ENCODE data around the gene CCDC201.
"Not testable (repeated sequence)": the region's sequence is repeated elsewhere in the genome, so short reads cannot be mapped to it uniquely, and the experiment has no call there.

Gene CCDC201

DNA sequence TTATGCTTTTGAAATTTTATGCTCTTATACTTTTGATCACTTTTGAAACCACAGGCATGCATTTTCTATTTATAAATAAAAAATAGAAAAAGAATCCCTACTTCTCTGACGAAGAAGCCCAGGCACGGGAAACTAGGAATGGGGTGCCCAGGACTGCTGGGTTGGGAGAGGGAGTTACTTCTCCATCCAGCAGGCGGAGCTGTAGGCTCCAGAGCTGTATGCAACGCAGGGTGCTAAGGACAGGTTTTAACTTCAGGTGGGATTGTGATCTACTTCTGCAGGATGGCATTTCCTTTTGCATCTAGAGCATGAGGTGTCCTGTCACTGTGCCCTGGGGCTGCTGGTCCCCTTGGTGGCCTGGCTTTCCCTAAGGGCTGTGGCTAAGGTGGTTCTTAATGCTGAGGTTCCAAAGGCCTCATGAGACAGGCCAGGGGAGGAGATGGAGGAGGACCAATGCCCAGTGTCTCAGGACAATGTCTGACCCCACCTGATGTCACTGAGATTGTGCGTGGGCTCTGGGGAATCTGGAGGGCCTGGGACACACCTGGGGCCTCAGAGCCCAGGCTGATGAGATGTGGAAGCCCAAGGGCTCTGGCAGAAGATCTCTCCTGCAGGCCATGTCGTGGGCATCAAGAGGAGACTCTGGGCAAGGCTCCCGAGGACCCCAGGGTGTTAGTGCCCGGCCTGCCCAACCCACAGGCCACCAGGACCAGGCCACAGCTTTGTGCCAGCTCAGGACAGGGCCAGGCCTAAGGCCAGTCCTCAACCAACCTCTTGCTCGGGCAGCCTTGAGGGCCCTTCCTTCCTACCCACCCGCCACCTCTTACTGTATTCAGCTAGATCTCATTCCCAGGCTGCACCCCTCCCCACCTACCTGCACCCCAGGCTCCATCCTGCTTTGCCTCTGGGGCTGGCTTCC, 507 bp downstream of the CCDC201 start:
- DNase-seq, result no peak

DNA sequence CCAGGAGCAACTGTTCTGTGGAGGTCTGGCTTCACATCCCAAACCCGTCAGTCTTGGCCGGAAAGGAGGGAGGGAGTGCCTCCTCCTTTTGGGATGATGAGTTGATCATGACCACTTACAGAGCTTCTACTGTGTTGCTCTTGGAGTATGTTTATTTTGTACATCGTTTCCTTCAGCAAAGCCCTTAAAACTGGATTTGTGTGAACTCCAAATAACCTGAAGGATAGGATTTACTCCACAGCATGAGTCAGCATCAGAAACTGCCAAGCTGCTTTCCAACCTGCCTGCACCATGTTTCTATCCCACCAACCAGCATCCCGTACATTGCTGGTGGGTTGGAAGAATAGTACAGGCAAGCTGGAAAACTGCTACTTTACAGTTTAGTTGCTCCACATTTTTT, 3.5 kb downstream of the CCDC201 start:
- DNase-seq, result no peak

DNA sequence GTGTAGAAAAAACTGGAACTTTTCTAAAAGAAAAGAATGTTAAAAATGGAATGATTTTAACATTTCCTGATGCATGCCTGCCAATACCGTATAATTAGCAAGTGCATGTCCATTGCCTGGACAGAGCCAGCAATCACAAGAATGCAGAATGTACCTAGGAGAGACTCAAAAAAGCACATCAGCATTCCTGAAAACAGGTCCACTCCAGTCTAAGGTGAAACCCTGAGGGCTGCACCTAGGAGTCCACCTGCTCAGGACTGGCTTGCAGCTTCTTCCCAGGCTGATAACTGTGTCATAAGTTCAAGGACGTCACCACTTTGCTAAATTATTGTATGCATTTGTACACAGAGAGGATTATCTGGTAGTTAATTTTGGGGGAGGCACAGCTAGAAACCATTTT, 5.4 kb downstream of the CCDC201 start:
- DNase-seq, result no peak

DNA sequence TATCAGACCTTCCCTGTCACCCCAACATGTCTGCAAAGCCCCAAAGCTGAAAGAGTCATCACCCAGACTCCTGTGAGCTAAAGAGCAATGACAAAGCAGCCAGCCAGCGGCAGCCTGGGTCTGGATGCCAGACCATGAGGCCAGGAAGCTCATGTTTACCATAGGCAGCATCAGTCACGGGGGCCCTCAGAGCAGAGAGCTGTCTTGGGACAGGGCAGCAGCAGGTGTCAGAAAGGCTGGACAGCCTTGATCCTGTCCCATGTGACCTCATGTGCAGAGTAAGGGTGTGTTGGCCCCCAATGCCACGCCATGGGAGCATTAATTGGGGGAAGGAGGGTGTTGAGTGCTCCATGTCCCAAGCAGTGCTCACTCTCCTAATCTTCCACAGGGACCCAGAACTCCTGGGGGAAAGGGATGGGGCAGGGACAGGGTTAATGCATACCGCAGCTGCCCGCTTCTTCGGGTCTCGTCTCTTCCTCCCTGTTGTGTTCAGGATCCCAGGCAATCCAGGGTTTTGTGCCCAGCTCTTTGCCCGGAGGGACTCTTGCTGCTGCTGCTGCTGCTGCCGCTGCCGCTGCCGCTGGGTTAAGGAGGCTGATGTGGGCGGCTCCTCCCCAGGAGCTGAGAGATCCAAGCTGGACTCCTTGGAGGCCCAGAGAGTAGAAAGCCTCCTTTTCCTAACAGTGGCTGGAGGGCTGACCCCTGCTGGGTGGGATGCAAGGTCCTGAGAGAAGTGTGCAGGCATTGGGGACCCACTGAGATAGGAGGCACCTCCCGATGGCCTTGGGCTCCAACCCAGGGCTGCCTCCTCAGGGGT, 7.1 kb downstream of the CCDC201 start:
- no peak for DNase-seq

DNA sequence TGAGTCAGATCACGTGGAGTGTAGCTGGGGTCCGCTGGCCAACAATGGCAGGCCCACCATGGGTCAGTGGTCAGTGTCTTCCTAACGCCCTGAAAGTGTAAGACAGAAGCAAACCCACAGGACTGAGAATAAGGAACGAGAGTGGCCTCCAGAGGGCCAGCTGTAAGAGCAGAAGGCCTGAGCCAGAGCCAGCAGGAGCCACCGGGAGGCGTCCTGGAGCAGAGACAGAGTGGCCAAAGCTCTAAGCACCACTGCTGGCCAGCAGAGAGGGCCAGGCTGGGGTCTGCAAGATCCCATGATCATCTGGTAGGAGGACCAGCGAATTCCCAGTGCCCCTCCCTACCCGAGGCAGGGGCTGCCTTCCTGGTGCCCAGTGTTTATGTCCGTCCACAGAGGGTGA, 9.2 kb downstream of the CCDC201 start:
- DNase-seq, result no peak

DNA sequence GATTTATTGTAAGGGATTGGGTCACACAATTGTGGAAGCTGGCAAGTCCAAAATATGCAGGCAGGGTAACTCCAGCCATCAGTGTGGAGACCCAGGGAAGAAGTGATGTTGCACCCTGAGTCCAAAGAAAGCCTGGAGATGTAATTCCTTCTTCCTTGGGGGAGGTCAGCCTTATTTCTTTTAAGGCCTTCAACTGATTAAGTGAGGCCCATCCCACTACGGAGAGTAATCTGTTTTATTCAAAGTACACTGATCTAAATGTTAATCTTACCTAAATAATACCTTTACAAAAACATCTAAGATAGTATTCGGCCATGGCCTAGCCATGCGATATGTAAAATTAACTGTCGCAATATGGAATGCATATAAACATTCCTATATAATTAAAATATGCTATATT, 16.0 kb downstream of the CCDC201 start:
- not testable (repeated sequence) for DNase-seq

DNA sequence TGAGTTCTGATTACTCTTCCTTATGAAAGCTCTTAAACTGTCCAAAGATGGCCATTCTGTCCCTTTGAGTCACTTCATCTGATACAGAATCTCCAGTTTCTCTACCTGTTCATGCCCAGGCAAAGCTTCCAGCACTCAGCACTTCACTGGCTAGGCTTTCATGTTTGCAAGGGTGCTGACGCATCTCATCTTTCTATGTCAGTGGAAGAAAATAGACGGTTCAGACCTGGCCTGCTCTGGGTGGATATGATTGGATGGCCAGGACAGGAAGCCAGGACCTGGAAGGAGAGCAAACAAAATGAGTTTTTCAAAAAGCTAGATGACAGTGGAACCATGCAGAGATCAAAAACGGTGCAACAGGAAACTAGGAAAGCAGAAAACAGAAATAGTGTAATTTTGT, 17.2 kb downstream of the CCDC201 start:
- not testable (repeated sequence) for DNase-seq

DNA sequence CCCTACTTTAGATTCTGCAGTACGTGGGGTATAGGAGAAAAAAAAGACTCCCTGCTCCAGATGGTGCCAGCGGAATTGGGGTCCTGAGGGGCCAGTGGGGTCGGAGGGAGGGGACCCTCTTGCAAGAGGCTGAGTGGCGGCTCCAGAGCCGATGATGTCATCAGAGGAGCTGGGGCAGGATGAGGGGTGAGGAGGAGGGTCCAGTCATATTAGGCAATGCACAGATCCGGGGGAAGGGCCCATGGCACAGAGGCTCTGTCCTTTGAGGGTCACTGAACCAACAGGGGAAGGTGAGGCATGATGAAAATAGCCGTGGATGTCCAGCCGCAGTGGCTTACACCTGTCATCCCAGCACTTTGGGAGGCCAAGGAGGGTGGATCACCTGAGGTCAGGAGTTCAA, 19.4 kb downstream of the CCDC201 start:
- not testable (repeated sequence) for DNase-seq

DNA sequence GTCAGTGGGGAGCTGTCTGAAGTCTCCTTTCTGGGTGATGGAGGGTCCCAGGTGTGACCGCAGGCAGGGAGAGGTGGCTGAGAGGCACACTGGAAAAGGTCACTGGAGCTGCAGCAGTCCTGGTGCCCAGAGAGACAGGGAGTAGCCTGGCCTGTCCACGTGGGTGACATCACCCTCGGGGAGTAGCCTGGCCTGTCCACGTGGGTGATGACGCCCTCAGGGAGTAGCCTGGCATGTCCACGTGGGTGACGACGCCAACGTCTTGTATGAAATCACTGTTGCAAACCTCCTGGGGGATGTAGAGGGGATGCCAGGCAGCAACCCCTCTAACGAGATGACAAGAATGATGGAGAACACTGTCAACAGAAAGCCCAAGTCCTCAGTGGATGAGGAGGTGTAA, 19.9 kb downstream of the CCDC201 start:
- not testable (repeated sequence) for DNase-seq

DNA sequence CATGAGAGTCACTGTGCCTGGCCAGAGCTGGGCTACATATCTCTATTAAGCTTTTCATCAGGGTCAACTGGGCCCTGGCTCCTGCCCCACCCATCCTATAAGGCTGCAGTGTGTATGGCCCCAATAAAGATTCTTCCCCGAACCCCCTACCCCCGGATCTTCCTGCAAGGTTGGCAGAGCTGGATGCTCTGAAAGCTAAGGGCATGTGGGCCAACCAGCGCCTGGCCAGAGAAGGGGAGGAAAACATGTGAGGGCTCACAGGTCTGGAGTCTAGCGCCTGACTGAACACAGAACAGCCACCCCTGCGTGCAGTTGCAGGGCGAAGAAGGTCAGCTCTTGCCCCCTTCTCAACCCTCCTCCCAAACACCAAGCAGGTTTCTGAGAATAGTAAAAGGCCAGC, 24.1 kb downstream of the CCDC201 start:
- not testable (repeated sequence) for DNase-seq

DNA sequence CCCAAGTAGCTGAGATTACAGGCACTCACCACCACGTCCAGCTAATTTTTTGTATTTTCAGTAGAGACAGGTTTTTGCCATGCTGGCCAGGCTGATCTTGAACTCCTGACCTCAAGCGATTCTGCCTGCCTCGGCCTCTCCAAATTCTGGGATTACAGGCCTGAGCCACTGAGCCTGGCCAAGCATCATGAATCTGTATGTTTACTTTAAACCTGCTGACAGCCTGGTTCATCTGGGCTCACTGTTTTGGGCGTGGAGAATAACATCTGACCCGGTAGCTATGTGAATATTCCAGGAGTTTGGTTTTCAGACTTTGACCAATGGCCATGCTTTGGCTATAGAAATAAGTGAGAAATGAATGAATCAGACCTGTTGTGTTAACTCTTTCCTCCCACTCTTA, 26.3 kb downstream of the CCDC201 start:
- not testable (repeated sequence) for DNase-seq

DNA sequence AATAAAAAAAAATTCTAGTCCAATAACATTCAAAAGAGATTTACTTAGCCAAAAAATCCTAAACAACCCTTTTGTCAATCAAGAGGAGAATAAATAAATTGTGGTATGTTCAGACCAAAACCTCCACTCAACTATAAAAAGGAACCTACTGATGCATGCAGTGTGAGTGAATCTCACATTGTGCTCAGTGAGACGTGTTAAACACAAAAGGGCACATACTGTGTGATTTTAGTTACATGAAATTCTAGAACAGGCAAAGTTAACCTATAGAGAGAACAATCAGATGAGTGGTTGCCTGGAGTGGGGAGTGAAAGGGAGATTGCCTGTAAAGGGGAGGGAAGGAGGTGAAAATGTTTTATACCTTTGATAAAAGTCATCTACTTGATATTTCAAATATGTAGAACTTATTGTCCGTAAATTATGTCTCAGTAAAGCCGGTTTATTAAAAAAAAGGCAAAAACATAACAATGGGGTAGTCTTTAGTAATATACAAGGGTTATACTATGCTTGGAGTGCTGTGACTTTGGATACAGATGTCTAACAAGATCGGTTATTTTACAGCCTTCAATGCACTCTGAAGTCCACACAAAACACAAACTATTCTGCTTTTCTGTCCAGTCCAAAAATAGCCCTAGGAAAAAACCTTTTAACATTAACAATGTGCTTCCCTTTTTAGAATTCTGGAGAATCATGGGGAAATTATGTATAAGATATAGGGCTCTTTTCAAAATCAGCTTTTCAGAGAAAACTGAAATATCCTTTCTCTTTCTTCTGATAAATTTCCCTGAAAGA, 30.8 kb downstream of the CCDC201 start:
- not testable (repeated sequence) for DNase-seq

DNA sequence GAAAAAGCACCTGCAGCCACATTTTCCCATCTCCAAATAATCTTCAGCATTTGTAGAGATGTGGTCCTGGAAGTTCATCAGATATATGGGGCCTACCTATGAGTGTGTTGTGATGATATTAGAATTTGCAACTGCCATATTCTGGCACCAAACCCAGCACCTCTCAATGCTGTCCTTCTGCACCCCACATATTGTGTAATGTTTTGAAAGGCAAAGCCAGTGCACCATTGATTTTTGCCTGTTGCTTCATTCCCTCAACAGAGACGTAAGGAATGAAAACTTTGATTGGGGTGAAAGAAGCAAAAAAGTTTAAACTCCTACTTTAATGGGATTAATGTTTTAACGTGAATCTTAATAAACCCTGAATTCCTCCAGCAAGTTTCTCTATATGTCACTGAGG, 34.0 kb downstream of the CCDC201 start:
- DNase-seq, result not testable (repeated sequence)

DNA sequence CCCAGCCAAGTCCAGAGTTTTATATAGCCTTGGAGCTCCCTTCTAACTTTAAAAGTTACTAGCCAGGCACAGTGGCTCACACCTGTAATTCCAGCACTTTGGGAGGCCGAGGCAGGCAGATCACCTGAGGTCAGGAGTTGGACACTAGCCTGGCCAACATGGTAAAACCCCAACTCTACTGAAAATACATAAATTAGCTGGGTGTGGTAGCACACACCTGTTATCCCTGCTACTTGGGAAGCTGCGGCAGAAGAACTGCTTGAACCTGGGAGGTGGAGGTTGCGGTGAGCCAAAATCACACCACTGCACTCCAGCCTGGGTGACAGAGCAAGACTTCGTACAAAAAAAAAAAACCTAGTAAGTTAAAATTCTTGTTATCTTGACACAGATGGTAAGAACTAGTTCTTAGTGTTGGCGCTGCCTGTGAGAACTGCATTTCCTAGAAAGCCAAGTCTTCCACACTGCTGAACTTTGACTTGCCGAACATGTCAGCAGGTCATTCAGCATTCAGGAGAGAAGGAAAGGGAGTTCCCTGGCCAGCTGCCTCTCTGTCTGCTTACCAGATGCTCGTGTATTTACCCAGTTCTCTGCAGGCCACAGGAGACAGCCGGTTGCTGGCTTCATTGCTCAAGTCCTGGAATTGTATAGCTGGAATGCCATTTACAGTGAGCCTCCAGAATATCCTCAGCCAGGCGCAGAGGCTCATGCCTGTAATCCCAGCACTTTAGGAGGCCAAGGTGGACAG, 40.3 kb downstream of the CCDC201 start:
- DNase-seq, result not testable (repeated sequence)

DNA sequence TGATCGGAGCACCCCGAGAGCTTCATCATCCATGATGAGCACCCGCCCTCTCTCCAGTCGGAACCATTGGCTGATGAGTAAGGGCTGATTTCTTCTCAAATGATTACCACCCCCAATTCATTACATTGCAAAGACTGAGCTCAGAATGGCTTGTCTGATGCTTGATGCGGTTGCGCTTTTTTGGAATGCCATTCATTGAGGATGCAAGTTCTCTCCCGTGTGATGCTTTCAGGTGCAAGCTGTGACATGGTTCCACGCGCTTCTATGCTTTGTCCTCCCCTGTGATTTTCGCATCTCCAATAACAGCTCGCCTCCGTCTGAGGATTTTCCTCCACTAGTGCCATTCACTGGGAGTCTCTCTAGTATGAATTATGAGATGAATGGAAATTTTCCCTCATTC, 43.0 kb downstream of the CCDC201 start:
- DNase-seq, result not testable (repeated sequence)

DNA sequence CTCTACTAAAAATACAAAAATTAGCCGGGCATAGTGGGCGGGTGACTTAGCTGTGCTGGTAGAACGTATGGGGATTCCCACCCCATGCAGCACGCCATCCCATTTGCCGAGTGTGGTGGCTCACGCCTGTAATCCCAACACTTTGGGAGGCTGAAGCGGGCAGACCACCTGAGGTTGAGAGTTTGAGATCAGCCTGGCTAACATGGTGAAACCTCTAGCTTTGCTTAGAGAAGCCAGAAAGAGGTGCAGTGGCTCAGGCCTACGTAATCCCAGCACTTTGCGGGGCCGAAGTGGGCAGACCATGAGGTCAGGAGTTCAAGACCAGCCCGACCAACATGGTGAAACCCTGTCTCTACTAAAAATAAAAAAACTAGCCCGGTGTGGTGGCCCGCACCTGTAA, 45.2 kb downstream of the CCDC201 start:
- not testable (repeated sequence) for DNase-seq

DNA sequence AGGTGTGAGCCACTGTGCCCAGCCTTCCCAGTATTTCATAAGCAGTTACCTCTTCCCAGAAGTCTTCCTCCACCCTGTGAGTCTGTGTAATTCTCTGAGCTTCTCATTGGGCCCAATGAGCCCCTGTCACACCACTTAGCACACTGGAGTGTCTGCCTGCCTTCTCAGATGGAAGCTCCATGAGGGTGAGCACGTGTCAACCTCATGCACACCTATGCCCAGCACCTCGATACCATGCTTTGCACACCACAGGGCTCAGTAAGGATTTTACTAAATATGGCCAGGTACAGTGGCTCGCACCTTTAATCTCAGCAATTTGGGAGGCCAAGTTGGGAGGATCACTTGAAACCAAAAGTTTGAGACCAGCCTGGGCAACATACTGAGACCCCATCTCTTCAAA, 46.3 kb downstream of the CCDC201 start:
- DNase-seq, result not testable (repeated sequence)

DNA sequence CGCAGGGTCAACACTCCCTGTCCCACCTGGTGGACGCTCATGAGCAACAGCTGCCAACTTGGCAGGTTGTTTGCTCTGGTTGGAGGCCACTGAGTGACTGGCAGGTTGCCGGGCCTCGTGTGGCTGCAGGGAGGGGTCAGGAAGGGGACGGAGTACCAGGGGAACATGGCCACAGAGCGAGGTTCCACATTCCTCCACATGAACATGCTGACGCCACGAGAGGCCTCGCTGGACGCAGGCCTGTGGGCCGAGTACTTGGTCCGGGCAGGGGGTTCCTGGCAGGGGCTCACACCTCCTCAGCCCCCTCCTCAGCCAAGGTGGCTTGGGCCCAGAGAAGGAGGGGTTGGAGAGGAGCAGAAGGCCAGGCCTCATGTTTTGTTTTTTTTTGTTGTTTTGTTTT, 54.1 kb downstream of the CCDC201 start:
- not testable (repeated sequence) for DNase-seq

DNA sequence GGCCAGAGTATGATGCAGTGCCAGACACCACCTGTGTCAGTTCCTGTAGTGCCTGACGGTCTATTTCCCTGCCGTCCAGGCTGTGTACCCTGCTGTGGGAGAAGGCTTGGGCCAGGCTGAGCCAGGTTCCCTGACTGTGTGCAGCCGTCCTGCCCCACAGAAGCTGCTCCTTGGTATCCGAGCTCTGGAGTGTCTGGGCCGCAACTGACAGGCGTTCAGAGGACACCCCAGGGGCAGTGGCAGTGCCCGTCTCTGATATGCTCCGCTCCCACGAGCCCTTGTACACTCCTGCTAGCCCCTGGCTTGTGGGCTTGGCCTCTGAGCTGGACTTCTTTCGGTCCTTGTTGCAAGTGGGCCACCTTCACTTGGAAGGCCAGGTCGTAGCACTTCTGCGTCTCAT, 55.0 kb downstream of the CCDC201 start:
- DNase-seq, result not testable (repeated sequence)

DNA sequence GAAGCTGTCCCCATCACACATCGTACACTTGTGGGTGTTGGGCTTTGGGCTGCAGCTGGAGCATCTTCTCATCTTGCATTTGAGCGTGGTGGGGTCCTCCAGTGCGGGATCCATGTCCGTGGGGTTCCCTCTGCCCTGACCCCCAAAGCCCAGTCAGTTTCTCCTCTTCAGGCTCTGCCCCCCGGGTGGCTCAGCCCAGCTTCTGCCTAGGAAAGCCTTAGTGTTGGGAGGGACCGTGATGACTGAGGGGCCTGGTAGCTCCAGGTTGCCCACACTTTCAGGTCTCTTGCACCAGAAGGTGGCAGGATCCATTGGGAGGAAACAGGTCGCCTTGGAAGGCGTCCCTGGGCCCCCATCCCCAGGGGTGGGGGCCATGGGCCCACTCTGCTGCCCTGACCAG, 55.9 kb downstream of the CCDC201 start:
- DNase-seq, result not testable (repeated sequence)

DNA sequence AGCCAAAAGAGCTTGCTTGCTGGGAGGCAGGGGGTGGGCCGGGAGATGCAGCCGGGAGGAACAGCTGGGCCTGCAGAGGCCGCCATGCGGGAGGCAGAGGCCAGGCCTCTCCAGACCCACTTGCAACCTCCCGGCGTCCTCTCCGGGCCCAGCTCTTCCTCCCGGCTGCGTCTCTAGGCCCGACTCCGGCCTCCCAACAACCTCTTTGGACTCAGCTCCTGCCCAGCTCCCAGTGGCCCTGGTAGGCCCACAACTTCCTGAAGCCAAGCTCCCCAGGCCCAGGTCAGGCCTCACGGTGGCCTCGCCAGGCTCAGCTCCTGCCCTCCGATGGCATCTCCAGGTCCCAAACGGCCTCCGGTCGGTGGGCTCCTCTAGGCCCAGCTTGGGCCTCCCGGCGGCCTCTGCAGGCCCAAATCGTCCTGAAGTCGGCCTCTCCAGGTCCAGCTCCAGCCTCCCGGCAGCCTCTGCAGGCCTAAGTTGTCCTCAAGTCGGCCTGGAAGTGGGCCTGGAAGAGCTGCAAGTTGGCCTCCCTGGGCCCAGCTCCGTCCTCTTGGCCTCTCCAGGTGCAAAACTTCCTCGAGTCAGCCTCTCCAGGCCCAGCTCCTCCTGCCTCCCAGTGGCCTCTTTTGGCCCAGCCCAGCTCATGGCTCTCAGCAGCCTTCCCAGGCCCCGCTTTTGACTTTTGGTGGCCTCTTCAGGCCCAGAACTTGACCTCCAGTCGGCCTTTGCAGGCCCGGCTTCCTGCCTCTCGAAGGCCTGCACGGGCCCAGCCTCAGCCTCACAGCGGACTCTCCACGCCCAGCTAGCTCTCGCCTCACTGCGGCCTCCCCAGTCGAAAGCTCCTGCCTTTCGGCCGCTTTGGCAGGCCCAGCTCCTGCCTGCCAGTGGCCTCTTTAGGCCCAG, 58.4 kb downstream of the CCDC201 start:
- DNase-seq, result not testable (repeated sequence)
